Measurements from ENCODE around the gene PIEZO2.

DNA sequence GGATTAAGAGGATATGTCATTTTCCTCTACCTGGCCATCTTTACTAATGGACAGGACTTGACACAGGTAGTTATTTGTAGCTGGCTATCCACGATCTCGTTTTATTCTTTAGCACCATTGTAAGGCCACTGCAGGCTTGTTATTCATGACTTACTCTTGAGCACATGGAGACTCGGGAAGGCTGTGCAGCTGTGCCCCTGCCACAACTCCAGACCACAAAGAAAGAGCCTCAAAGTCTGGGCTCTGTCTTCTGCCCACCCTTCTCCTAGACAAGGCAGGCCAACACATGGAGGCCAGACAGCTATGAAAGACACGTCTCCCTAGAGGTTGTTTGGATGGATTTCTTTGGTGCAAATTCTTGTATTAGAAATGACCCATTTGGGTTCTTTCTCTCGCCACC is 489.8 kb downstream of the PIEZO2 start:
- TF ChIP-seq, protein P1, sequence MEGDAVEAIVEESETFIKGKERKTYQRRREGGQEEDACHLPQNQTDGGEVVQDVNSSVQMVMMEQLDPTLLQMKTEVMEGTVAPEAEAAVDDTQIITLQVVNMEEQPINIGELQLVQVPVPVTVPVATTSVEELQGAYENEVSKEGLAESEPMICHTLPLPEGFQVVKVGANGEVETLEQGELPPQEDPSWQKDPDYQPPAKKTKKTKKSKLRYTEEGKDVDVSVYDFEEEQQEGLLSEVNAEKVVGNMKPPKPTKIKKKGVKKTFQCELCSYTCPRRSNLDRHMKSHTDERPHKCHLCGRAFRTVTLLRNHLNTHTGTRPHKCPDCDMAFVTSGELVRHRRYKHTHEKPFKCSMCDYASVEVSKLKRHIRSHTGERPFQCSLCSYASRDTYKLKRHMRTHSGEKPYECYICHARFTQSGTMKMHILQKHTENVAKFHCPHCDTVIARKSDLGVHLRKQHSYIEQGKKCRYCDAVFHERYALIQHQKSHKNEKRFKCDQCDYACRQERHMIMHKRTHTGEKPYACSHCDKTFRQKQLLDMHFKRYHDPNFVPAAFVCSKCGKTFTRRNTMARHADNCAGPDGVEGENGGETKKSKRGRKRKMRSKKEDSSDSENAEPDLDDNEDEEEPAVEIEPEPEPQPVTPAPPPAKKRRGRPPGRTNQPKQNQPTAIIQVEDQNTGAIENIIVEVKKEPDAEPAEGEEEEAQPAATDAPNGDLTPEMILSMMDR (conservative IDR thresholded peaks at IDR 0.05; ENCODE audit: low read depth, low read length): no peak
- TF ChIP-seq EZH2 (IDR thresholded peaks at IDR 0.05; ENCODE audit: borderline replicate concordance, low read depth, low read length, poor library complexity, severe bottlenecking): no peak
